ENCODE measurements around the gene S100A1.

DNA sequence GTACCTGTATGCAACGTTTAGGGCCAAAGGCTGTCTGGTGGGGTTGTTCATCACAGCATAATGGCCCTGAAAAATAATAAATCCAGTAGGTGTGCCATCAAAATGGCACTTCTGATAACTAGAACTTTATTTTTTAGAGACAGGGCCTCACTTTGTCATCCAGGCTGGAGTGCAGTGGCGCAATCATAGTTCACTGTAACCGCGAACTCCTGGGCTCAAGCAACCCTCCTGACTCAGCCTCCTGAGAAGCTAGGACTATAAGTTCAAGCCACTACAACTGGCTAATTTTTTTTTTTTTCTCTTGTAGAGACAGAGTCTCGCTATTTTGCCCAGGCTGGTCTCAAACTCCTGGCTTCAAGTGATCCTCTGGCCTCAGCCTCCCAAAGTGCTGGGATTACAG lies 35.0 kb downstream of the S100A1 start:
- TF ChIP-seq, protein P1, sequence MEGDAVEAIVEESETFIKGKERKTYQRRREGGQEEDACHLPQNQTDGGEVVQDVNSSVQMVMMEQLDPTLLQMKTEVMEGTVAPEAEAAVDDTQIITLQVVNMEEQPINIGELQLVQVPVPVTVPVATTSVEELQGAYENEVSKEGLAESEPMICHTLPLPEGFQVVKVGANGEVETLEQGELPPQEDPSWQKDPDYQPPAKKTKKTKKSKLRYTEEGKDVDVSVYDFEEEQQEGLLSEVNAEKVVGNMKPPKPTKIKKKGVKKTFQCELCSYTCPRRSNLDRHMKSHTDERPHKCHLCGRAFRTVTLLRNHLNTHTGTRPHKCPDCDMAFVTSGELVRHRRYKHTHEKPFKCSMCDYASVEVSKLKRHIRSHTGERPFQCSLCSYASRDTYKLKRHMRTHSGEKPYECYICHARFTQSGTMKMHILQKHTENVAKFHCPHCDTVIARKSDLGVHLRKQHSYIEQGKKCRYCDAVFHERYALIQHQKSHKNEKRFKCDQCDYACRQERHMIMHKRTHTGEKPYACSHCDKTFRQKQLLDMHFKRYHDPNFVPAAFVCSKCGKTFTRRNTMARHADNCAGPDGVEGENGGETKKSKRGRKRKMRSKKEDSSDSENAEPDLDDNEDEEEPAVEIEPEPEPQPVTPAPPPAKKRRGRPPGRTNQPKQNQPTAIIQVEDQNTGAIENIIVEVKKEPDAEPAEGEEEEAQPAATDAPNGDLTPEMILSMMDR (conservative IDR thresholded peaks at IDR 0.05): no peak
- no peak for TF ChIP-seq EZH2 (IDR thresholded peaks at IDR 0.05; ENCODE audit: low read depth)

All from PC-9 (cell line).